ENCODE results near the gene ITPRIP. TPM values are rescaled to one million over a fixed set of nuclear protein-coding genes. Genes with fewer than 3 reads are reported as not detected.

Gene ITPRIP
- total and polyA plus RNA-seq, 3 experiments from 2014 or later: 12.8 to 23.1 (median 13.1) TPM

DNA sequence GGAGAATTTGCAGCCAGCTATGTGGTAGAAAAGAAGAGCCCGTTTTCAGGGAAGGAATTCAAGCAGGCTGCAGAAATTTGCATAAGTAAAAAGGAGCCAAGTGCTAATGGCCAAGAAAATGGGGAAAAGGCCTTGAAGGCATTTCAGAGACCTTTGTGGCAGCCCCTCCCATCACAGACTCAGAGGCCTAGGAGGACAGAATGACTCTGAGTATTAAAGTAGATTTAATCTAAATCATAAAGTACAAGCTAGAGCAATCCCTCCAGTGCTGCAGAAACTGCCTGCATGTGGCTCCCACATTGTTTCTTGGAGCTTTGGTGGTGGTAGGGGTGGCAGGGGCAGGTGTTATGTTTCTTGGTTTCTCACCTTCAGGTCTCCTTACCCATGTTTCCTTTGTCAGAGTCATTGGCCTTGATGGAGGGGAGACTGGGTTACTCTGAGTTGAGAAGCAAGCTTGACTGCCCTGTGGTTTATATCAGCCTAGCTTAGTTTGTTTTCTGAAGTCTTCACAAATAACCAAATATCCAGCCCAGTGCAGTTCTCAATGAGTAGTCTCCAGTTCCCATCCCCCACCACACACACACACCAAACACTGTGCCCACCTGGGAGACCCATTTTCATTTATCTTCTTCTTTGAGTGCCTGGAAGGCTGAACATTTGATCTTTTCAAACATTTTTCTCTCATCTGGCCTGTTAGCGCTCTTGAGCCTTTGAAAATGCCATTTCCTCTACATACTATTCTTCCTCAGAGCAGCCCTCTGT, 34.5 kb downstream of the ITPRIP start:
- Mint-ChIP-seq H3K36me3 (peaks cover 0 to 5% (median 2%) of the 10 kb centered on the region in 3 donors), H3K27ac (peak overlapping the region; percentile 55 to 91 (median 85)), H3K27me3 (peaks cover 0 to 1% of the 10 kb centered on the region in 2 donors), H3K4me1 (peaks cover 71 to 79% (median 75%) of the 10 kb centered on the region in 3 donors), H3K4me3 (peak overlapping the region; percentile 13 to 82 (median 36)), H3K9me3 (peaks cover 0 to 4% (median 0%) of the 10 kb centered on the region in 5 donors)
- ChIA-PET POLR2A (no interaction called here), CTCF (interaction anchor here (1.4 to 7.2 kb wide), 7 partner anchors 12 to 50 kb away, joined by 3 to 160 read pairs (median 8); partner anchors contain the start of genes CFAP58 and ITPRIP)
- peak in 1 of 5 donors; percentile 64 for DNase-seq
- H3K4me3 ChIP-seq (ENCODE audit: low read length): no peak overlapping the region
- no peak overlapping the region for H3K27ac ChIP-seq (ENCODE audit: low read depth, low read length)
- no peaks in the 10 kb centered on the region for H3K27me3 ChIP-seq (ENCODE audit: insufficient read depth, low read length, poor library complexity, severe bottlenecking)
- no peaks in the 10 kb centered on the region for H3K9me3 ChIP-seq (ENCODE audit: low read length)
- peaks cover 65% of the 10 kb centered on the region for H3K4me1 ChIP-seq (ENCODE audit: insufficient read depth, low read length)
- H3K36me3 ChIP-seq (ENCODE audit: insufficient read depth, low read length): no peaks in the 10 kb centered on the region

DNA sequence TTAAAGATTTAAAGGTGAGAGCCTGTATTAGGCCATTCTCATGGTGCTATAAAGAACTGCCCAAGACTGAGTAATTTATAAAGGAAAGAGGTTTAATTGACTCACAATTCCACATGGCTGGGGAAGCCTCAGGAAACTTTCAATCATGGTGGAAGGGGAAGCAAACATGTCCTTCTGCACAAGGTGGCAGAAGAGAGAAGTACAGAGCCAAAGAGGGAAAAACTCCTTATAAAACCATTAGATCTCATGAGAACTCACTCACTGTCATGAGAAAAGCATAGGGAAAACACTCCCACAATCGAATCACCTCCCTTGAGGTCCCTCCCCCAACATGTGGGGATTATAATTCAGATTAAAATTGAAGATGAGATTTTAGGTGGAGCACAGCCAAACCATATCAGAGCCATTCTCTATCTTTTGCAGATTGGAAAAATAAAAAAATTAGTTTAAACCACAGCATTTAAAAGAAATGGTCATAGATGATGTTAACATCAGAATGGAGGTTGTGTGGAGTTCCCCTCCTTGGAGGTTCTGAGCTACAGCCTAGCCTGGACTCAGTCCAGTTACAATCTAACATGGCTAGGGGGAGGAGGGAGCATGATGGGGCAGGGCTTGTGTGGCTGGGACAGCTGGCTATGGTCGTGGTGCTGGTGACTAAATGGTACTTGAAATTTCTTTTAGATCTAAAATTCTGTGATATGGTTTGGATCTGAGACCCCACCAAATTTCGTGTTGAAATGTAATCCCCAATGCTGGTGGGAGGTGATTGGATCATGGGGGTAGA, 36.2 kb downstream of the ITPRIP start:
- no peak overlapping the region for H3K27ac ChIP-seq (ENCODE audit: low read depth, low read length)
- peak overlapping the region in 2 of 8 donors; percentile 39 to 77 for H3K27ac Mint-ChIP-seq
- POLR2A ChIA-PET: no interaction called here

DNA sequence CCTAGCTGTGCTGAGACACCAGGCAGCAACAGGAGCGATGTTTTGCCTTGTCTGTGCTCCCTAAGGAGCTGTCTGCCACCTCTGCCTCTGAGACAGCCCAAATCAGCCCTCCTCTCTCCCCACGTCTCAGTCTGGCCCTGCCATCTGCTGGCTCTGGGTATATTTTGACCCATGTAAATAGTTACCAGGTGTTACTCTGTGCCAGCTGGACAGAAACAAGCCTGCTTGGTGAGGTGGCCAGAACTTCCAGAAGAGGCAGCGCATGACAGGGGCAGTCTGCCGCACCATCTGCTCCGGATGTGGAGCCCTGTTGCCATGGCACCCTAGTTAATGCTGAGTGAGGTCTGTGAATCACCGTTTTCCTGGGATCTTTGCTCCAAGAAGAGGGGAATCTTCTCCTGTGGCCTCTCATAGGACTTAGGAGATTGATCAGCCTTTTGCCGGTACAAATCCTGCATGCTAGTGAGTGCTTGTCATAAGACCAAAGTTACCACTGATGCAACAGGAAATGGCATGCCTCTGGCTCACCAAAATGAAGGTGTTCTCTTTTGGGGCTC, 37.5 kb downstream of the ITPRIP start:
- no peaks in the 10 kb centered on the region for H3K27me3 ChIP-seq (ENCODE audit: insufficient read depth, low read length, poor library complexity, severe bottlenecking)
- H3K4me3 Mint-ChIP-seq: peak overlapping the region in 4 of 7 donors; percentile 15 to 69 (median 32)
- peaks cover 36% of the 10 kb centered on the region for H3K4me1 ChIP-seq (ENCODE audit: insufficient read depth, low read length)
- ChIA-PET CTCF (interaction anchor here (1.3 to 1.6 kb wide), 2 partner anchors 9 to 27 kb away, joined by 5 to 9 read pairs; no protein-coding TSS in a partner anchor), POLR2A (interaction anchor here (1.2 kb wide), 1 partner anchor 37 kb away, joined by 3 read pairs; the partner anchor contains the start of gene ITPRIP)
- H3K36me3 Mint-ChIP-seq: peaks cover 0 to 5% (median 2%) of the 10 kb centered on the region in 3 donors
- peak overlapping the region; percentile 27 for H3K4me3 ChIP-seq (ENCODE audit: low read length)
- no peak for DNase-seq
- no peak overlapping the region for H3K27ac ChIP-seq (ENCODE audit: low read depth, low read length)
- H3K4me1 Mint-ChIP-seq: peaks cover 45 to 50% (median 49%) of the 10 kb centered on the region in 3 donors
- H3K27me3 Mint-ChIP-seq: peaks cover under 1 to 6% of the 10 kb centered on the region in 2 donors
- no peaks in the 10 kb centered on the region for H3K36me3 ChIP-seq (ENCODE audit: insufficient read depth, low read length)
- H3K9me3 ChIP-seq (ENCODE audit: low read length): no peaks in the 10 kb centered on the region
- H3K27ac Mint-ChIP-seq: peak overlapping the region in 5 of 8 donors; percentile 36 to 82 (median 45)
- H3K9me3 Mint-ChIP-seq: peaks cover 0 to 4% (median 0%) of the 10 kb centered on the region in 5 donors

More for the DNA sequence above, 36.2 kb downstream of the ITPRIP start:
- Mint-ChIP-seq H3K27me3 (peaks cover 1 to 5% of the 10 kb centered on the region in 2 donors), H3K4me1 (peaks cover 58 to 62% (median 60%) of the 10 kb centered on the region in 3 donors), H3K36me3 (peaks cover 0 to 5% (median 2%) of the 10 kb centered on the region in 3 donors), H3K4me3 (peak overlapping the region in 2 of 7 donors; percentile 12 to 34), H3K9me3 (peaks cover 0 to 4% (median 0%) of the 10 kb centered on the region in 5 donors)
- H3K4me1 ChIP-seq (ENCODE audit: insufficient read depth, low read length): peaks cover 49% of the 10 kb centered on the region
- no peaks in the 10 kb centered on the region for H3K27me3 ChIP-seq (ENCODE audit: insufficient read depth, low read length, poor library complexity, severe bottlenecking)
- H3K36me3 ChIP-seq (ENCODE audit: insufficient read depth, low read length): no peaks in the 10 kb centered on the region
- no peaks in the 10 kb centered on the region for H3K9me3 ChIP-seq (ENCODE audit: low read length)
- no peak overlapping the region for H3K4me3 ChIP-seq (ENCODE audit: low read length)
- no peak for DNase-seq
- CTCF ChIA-PET: no interaction called here

DNA sequence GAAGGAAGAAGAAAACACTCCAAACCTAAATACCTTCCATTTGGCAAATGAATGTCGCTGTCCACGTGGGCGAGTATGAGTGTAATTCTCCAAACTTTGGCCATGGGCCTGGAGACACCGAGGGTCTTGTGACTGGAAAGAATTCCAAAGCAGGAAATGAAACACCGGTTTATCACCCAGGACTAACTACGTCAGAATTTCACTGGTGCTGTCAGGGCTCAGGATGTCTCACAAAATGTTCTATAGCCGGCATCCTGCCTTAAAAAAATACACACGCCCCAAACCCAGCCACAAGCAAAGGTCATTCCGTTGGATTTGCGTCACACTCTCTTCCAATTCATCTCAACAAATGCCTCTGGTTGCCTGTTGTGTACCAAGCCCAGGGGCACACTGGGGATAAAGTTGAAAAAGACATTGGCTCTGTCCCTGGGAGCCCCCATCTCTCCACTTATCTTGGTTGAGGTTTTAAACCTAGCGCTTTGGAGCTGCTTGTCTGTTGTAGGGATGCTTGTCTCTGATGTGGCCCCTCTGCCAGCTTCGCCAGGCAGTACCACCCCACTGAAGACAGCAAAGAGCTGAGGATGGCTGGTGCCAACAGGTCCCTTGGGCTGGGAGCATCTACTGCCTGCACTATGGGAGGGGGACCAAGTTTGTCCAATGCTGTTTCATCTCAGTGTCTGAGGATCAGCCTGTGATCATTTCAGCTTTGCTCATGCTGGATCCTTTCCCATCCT, 38.1 kb downstream of the ITPRIP start:
- DNase-seq: no peak
- Histone ChIP-seq H3K4me3 (ENCODE audit: low read length) (no peak overlapping the region), H3K36me3 (ENCODE audit: insufficient read depth, low read length) (no peaks in the 10 kb centered on the region), H3K27ac (ENCODE audit: low read depth, low read length) (no peak overlapping the region), H3K27me3 (ENCODE audit: insufficient read depth, low read length, poor library complexity, severe bottlenecking) (no peaks in the 10 kb centered on the region), H3K9me3 (ENCODE audit: low read length) (no peaks in the 10 kb centered on the region), H3K4me1 (ENCODE audit: insufficient read depth, low read length) (peaks cover 29% of the 10 kb centered on the region)
- H3K27me3 Mint-ChIP-seq: peaks cover 2 to 12% of the 10 kb centered on the region in 2 donors
- ChIA-PET POLR2A (interaction anchor here (1.2 kb wide), 1 partner anchor 38 kb away, joined by 3 read pairs; the partner anchor contains the start of gene ITPRIP), CTCF (interaction anchor here (1.0 to 1.6 kb wide), 3 partner anchors 9 to 26 kb away, joined by 3 to 9 read pairs (median 5); no protein-coding TSS in a partner anchor)
- H3K36me3 Mint-ChIP-seq: peaks cover 0 to 5% (median 2%) of the 10 kb centered on the region in 3 donors
- H3K4me1 Mint-ChIP-seq: peaks cover 41 to 46% (median 43%) of the 10 kb centered on the region in 3 donors
- no peak overlapping the region for H3K4me3 Mint-ChIP-seq
- peaks cover 0 to 4% (median 0%) of the 10 kb centered on the region in 5 donors for H3K9me3 Mint-ChIP-seq
- H3K27ac Mint-ChIP-seq: peak overlapping the region in 1 of 8 donors; percentile 91

DNA sequence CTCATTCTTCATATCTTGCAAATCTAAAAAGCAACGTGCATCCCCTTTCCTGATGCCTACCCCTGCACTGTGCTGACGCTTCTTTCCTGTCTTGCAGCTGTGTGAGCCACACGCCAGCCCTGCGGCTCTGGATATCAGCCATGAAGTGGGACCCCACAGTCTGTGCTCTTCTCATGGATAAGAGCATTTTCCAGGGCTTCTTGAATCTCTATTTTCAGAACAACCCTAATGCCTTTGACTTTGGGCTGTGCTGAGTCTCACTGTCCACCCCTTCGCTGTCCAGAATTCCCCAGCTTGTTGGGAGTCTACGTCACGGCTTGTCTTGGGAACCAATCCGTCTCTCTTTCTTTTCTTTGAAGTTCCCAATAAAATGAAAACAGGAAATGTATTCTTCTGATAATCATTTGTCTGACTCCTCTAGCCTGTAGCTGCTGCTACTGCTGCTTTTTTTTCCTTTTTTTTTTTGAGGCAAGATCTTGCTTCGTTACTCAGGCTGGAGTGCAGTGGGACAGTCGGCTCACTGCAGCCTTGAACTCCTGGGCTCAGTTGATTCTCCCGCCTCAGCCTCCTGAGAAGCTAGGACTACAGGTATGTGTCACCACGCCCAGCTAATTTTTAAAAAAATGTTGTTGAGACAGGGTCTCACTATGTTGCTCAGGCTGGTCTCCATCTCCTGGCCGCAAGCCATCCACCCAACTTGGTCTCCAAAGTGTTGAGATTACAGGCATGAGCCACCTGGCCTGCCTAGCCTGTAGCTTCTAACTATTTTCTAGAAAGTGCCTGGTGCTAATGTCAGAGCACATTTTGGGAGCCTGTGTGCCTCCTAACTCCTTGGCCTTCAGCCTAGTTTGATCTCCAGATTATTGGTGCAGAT, 39.0 kb downstream of the ITPRIP start:
- Histone ChIP-seq H3K27ac (ENCODE audit: low read depth, low read length) (no peak overlapping the region), H3K4me3 (ENCODE audit: low read length) (no peak overlapping the region), H3K9me3 (ENCODE audit: low read length) (no peaks in the 10 kb centered on the region), H3K36me3 (ENCODE audit: insufficient read depth, low read length) (no peaks in the 10 kb centered on the region), H3K27me3 (ENCODE audit: insufficient read depth, low read length, poor library complexity, severe bottlenecking) (no peaks in the 10 kb centered on the region), H3K4me1 (ENCODE audit: insufficient read depth, low read length) (peaks cover 20% of the 10 kb centered on the region)
- Mint-ChIP-seq H3K4me3 (no peak overlapping the region), H3K36me3 (peaks cover 0 to 5% (median 2%) of the 10 kb centered on the region in 3 donors), H3K9me3 (peaks cover 0 to 4% (median 0%) of the 10 kb centered on the region in 5 donors), H3K27ac (peak overlapping the region in 4 of 8 donors; percentile 33 to 84 (median 39)), H3K4me1 (peaks cover 32 to 37% (median 34%) of the 10 kb centered on the region in 3 donors), H3K27me3 (peaks cover 2 to 12% of the 10 kb centered on the region in 2 donors)
- ChIA-PET CTCF (interaction anchor here (0.8 to 1.6 kb wide), 6 partner anchors 8 to 54 kb away, joined by 3 to 9 read pairs (median 4); partner anchors contain the start of gene CFAP58), POLR2A (interaction anchor here (1.2 kb wide), 1 partner anchor 39 kb away, joined by 3 read pairs; the partner anchor contains the start of gene ITPRIP)
- DNase-seq: no peak

DNA sequence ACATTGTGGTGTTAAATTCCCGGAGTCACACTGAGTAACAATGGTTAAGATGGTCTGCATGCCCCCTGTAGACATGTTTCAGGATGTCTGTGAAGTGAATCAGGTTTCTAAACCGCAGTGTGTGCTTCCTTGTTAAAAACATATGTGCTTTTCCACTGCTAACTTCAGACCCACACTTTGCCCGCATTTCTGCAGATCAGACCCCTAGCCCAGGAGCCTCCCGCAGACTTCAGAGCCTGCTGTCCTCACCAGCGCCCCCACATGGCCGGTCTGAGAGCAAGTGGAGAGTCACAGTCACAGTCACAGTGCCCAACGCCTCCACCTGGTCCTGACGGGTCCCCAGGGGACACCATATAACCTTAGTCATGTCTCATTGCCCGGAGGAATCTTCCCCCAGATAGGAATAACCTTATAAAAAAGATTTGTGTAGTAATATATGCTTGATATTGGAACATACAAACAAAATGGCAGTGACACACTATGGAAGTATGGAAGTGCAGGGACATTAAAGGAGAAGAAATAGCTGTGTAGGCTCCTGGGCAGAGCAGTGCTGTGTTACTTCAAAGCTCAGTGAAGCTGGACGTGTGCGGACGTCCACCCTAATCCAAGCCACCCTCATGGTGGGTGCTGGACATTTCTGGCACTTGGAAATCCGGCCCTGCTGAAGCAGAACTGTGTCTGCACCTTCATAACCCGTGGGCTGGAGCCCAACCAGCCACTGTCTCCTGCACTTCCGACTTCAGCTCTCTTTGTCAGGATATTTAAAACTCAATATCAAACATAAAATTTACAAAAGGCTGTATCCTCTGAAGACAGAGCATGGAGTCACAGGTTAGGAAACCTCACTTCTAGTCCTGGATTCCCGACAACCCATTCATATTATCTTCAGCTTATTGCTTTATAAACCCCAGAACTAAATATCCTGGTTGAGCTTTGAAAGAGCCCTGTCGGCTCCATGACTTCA, 40.3 kb downstream of the ITPRIP start:
- CTCF ChIA-PET: interaction anchor here (0.8 to 3.5 kb wide), 6 partner anchors 8 to 56 kb away, joined by 3 to 34 read pairs (median 4); partner anchors contain the start of gene CFAP58
- POLR2A ChIA-PET: no interaction called here
- Mint-ChIP-seq H3K9me3 (peaks cover 0 to 4% (median 0%) of the 10 kb centered on the region in 5 donors), H3K27ac (no peak overlapping the region), H3K36me3 (peaks cover 0 to under 1% (median 0%) of the 10 kb centered on the region in 3 donors), H3K4me3 (no peak overlapping the region), H3K27me3 (peaks cover 2 to 12% of the 10 kb centered on the region in 2 donors), H3K4me1 (peaks cover 19 to 24% (median 21%) of the 10 kb centered on the region in 3 donors)
- no peak overlapping the region for H3K4me3 ChIP-seq (ENCODE audit: low read length)
- H3K27me3 ChIP-seq (ENCODE audit: insufficient read depth, low read length, poor library complexity, severe bottlenecking): no peaks in the 10 kb centered on the region
- no peaks in the 10 kb centered on the region for H3K9me3 ChIP-seq (ENCODE audit: low read length)
- peak in 1 of 5 donors; percentile 23 for DNase-seq
- peaks cover 12% of the 10 kb centered on the region for H3K4me1 ChIP-seq (ENCODE audit: insufficient read depth, low read length)
- no peak overlapping the region for H3K27ac ChIP-seq (ENCODE audit: low read depth, low read length)
- H3K36me3 ChIP-seq (ENCODE audit: insufficient read depth, low read length): no peaks in the 10 kb centered on the region
